DND-41 (cell line): ENCODE results near the gene IQSEC1.

Experiments used
- CTCF ChIP-seq: IDR thresholded peaks from 2 replicates; pipeline ENCODE4 v1.5.1; 2012; ENCODE audit warnings: borderline replicate concordance, low read length, moderate library complexity, mild to moderate bottlenecking; ENCODE audit not compliant: poor library complexity, severe bottlenecking; ENCODE audit errors: extremely low read depth
- EZH2 ChIP-seq: IDR thresholded peaks from 3 replicates; pipeline ENCODE4 v1.6.1; 2012; ENCODE audit warnings: borderline replicate concordance, low read depth, mild to moderate bottlenecking, moderate library complexity, low read length, inconsistent platforms; ENCODE audit not compliant: severe bottlenecking

GRCh38 chr3:13058346-13059120 is 14.7 kb downstream of the IQSEC1 start:
- TF ChIP-seq CTCF, result no peak
- no peak for TF ChIP-seq EZH2
